ENCODE measurements around the gene RECQL.

DNA sequence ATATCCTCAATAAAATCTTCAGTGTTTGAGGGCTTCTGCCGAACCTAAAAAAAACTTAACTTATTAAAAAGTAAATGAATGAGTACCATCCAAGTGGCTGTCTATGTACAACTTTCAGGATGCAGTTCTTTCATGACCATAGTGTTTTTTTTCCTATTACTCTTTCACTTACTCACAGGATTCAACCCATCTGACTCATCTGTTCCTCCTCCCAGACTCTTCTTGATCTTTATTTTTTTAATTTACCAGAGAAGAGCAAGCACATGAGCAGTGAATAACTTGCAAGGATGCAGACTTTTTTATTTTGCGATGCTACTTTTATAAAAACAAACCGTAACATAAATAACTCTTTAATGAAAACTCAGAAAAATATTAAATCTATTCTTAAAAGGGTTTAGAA lies 24.5 kb downstream of the RECQL start:
- no peak for TF ChIP-seq CTCF (IDR thresholded peaks at IDR 0.05)
- TF ChIP-seq EZH2 (IDR thresholded peaks at IDR 0.05): no peak

Measured in neural progenitor cell (in vitro differentiated cells).